GM18873 (cell line): ENCODE results near the gene TMEM86A.
A peak's percentile ranks its signal among the peaks of the same experiment; 100 is the strongest.

ENCODE experiments used
- ATAC-seq: cut with Tn5 transposase; IDR thresholded peaks from one replicate; pipeline ENCODE4 v1.9.1; 2021; ENCODE audit warnings: mild to moderate bottlenecking, moderate library complexity, moderate number of reproducible peaks; ENCODE audit not compliant: unreplicated experiment, low FRiP score

Gene TMEM86A

GRCh38 chr11:18721561-18722292 is 23.1 kb downstream of the TMEM86A start:
- ATAC-seq = peak; percentile 65

- no peak for ATAC-seq
Observed at GRCh38 chr11:18722293-18722637, 23.7 kb downstream of the TMEM86A start.

- ATAC-seq = no peak
Observed at GRCh38 chr11:18723991-18724390, 25.4 kb downstream of the TMEM86A start.

GRCh38 chr11:18726040-18726439 is 27.5 kb downstream of the TMEM86A start, which contains the start of gene IGSF22:
Gene IGSF22, minus strand, starts transcription at chr11:18726188. Its CDS starts 1,952 bp downstream, at chr11:18724236.
- ATAC-seq = no peak

- ATAC-seq = no peak
Observed at GRCh38 chr11:18727479-18728236, 29.1 kb downstream of the TMEM86A start.

- ATAC-seq = no peak
Observed at GRCh38 chr11:18728658-18729057, 30.1 kb downstream of the TMEM86A start.

GRCh38 chr11:18729426-18729825 is 30.8 kb downstream of the TMEM86A start:
- no peak for ATAC-seq

- no peak for ATAC-seq
Observed at GRCh38 chr11:18730020-18730419, 31.4 kb downstream of the TMEM86A start.

- no peak for ATAC-seq
Observed at GRCh38 chr11:18731441-18731840, 32.9 kb downstream of the TMEM86A start.

GRCh38 chr11:18731949-18732821 is 33.6 kb downstream of the TMEM86A start:
- ATAC-seq = no peak

GRCh38 chr11:18733202-18733601 is 34.6 kb downstream of the TMEM86A start:
- ATAC-seq = no peak

- ATAC-seq = no peak
Observed at GRCh38 chr11:18736590-18737148, 38.1 kb downstream of the TMEM86A start.

- no peak for ATAC-seq
Observed at GRCh38 chr11:18737642-18738041, 39.1 kb downstream of the TMEM86A start.

GRCh38 chr11:18739685-18740084 is 41.1 kb downstream of the TMEM86A start:
- no peak for ATAC-seq

GRCh38 chr11:18741783-18742182 is 43.2 kb downstream of the TMEM86A start:
- ATAC-seq = no peak

GRCh38 chr11:18743365-18743764 is 44.8 kb downstream of the TMEM86A start:
- no peak for ATAC-seq

GRCh38 chr11:18743900-18744514 is 45.4 kb downstream of the TMEM86A start:
- no peak for ATAC-seq

- no peak for ATAC-seq
Observed at GRCh38 chr11:18745251-18745650, 46.7 kb downstream of the TMEM86A start.

GRCh38 chr11:18748766-18749365 is 50.3 kb downstream of the TMEM86A start:
- ATAC-seq = no peak
